ENCODE measurements around the gene MICAL3.

DNA sequence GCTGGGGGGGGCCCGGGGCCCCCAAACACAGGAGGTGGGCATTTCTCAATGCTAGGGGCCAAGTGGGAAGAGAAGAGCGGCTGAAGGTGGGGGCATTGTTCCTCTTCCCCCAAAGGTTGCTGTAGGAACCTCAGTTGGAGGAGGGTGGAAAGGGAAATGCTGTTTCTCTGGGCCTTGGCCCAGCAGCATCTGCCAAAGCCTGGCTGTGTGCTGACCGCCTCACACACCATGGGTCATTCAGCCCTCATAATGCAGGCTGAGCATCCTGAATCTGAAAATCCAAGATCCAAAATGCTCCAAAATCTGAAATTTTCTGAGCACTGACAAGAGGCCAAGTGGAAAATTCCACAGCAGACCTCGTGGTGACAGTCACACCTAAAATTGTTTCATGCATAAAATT lies 201.1 kb downstream of the MICAL3 start:
- TF ChIP-seq, protein P1, sequence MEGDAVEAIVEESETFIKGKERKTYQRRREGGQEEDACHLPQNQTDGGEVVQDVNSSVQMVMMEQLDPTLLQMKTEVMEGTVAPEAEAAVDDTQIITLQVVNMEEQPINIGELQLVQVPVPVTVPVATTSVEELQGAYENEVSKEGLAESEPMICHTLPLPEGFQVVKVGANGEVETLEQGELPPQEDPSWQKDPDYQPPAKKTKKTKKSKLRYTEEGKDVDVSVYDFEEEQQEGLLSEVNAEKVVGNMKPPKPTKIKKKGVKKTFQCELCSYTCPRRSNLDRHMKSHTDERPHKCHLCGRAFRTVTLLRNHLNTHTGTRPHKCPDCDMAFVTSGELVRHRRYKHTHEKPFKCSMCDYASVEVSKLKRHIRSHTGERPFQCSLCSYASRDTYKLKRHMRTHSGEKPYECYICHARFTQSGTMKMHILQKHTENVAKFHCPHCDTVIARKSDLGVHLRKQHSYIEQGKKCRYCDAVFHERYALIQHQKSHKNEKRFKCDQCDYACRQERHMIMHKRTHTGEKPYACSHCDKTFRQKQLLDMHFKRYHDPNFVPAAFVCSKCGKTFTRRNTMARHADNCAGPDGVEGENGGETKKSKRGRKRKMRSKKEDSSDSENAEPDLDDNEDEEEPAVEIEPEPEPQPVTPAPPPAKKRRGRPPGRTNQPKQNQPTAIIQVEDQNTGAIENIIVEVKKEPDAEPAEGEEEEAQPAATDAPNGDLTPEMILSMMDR (IDR thresholded peaks at IDR 0.05), result no peak
- TF ChIP-seq POLR2A (IDR thresholded peaks at IDR 0.05), result no peak

Measured in testis (tissue), 2 donors.